Activated CD8-positive, alpha-beta memory T cell treated with anti-CD3 and anti-CD28 coated beads for 24 hours (primary cell): ENCODE data around the gene PRORP.
A peak's percentile ranks its signal among the peaks of the same experiment; 100 is the strongest.
"Not testable (repeated sequence)": the region's sequence is repeated elsewhere in the genome, so short reads cannot be mapped to it uniquely, and the experiment has no call there.

Source experiments
- DNase-seq: peaks from one replicate; pipeline ENCODE4 v3.0.0-alpha.2; 2020

The PRORP gene

DNA sequence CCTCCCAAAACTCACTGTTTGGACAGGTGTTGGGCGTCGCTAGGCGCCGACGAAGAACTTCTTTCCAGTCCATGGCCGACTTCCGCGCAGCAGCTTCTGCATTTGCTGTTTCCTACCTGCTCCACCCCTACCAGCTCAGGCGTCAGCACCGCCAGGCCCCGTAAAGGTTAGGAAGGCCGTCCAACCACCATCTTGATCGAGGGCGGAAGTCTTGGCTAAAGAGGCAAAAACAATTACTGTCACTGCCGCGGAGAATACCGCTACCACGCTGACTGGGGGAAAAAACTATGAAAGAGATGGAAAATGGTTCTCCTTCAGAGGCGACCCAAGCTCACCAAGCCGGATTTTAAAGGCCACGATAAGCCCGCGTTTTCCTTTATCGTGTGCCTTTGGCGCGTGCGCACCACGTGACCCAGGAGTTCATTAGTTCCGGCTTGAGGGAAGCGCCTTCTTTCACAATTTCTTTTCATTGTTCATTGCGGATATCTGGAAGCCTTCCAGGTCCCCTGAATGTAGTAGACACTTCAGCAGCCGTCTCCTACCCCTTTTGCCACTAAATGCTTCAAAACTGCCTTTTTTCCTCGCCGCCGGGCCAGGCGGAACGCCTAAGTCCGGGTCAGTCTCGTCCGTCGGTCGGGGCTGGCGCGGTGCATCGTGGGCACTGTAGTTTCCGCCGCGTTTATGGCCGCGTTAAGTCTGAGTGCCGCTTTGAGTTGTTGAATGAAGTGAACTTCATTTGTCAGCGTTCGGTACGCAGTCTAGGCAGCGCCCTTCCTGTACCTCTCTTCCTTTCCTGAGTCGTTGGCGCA is at the start of gene PRORP, which contains the start of gene PPP2R3C:
Gene PRORP, plus strand, starts transcription at position 666 of the 809 bp plus-strand sequence. CDS start 694 bp downstream, outside the sequence.
Gene PPP2R3C, minus strand, starts transcription at position 104 of the 809 bp plus-strand sequence. Its CDS starts 31 bp downstream, at position 73.
- peak; percentile 95 for DNase-seq

DNA sequence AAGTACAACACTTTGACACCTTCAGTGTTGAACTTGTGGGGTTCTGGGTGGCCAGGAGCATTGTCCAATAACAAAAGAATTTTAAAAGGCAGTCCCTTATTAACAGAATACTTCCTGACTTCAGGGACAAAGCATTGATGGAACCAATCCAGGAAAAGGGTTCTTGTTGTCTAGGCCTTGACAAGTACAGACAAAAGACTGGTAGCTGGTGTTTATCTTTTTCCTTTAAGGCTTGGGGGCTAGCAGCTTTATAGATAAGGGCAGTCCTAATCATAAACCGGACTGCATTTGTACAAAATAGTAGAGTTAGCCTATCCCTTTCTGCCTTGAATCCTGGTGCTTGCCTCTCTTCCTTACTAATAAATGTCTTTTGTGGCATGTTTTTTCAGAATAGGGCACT is 48.9 kb upstream of the PRORP start:
- DNase-seq, result no peak

GRCh38 chr14:35078082-35078481 is 44.3 kb upstream of the PRORP start:
- no peak for DNase-seq

DNA sequence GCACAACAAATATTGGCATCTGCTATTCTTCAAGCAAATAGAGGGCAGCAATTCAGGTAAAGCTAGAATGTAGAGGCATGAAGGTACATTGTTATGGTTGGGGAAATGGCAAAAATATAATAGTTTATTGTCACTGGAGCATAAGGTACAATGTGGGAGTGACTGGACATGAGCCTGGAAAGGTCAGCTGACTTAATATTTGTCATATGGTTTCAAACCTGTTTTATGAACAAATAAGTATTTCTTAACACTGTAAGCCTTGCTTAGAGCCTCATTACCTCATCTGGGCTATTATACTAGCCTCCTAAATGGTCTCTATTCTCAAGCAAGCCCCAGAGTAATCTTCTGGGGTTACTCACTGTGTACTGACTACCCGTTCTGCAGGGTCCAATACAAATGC is 42.6 kb upstream of the PRORP start:
- no peak for DNase-seq

DNA sequence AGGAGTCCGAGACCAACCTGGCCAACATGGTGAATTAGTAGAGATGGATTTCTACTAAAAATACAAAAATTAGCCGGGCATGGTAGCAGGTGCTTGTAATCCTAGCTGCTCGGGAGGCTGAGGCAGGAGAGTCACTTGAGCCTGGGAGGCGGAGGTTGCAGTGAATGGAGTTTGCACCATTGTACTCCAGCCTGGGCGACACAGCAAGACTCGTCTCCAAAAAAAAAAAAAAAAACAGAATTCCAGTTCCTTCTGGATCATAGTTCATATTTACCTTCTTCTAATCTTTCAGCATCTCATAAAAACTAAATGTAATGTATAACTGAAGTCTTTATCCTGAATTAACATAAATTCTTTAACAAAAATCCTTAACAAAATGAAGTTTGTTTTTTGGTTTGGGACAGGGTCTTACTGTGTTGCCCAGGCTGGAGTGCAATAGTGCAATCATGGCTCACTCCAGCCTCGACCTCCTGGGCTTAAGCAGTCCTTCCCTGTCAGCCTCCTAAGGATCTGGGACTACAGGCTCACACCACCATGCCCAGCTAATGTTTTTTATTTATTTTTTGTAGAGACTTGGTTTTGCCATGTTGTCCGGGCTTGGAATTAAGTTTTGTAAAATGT is 38.7 kb upstream of the PRORP start:
- no peak for DNase-seq

DNA sequence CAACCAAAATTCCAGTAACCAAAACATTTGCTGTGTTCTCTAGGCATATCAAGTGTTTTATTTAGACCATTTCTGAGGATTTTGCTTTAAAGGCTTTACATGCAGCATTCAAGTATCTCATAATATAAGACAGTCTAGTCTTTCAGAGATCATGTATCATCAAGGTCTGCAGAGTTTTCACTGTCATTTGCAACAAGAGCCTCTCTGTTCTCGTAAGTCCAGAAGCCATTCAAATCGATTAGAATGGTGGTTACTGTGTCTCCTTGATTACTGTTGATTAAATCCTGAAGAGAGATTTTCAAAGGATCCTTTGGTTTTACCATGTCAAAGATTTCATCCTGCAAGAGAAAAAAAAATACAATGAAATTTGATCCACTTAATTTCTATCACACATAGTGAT is 36.9 kb upstream of the PRORP start:
- no peak for DNase-seq

DNA sequence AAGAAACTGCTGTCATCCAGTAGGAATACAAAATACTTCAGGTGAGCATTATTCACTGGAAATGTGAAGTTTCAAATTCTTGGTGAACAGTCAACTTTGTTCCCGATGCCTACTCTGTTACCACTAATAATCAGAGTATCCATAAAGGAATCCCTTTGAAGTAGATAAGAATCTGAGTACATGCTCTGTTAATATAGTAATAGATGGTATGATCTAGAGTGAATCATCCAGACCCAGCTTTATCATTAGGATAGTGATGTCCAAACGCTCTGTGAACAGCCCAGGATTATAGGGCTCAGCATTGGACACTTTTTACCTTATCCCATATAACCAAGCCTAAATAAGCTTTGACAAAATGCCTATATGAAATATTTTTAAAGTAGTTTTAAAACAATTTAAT is 33.8 kb upstream of the PRORP start:
- no peak for DNase-seq

DNA sequence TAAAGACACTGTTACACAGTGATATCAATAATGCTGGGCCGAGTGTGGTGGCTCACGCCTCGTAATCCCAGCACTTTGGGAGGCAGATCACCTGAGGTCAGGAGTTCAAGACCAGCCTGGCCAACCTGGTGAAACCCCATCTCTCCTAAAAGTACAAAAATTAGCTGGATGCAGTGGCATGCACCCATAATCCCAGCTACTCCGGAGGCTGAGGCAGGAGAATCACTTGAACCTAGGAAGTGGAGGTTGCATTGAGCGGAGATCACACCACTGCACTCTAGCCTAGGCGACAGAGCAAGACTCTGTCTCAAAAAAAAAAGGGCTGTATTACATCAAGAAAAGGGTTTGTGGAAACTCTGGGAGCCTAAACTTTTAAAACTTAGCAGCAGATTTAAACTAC is 27.7 kb upstream of the PRORP start:
- DNase-seq, result not testable (repeated sequence)

DNA sequence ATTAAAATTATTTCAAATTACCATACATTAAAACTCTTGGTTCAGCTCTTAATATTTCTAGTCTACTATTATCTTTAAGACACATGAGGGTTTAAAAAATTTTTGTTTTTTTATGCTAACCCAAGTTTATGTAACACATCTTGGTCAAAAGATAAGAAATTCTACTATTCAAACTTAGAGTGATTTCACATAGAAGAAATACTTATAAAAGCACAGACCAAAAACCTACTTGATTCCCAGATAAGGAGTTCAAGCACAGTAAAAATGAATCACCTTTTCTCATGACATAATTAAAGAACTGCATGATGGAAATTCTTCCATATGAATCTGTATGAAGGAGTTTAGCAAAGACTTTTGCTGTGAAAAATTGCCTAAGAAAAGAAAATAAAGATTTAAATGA is 14.5 kb upstream of the PRORP start:
- DNase-seq, result no peak

DNA sequence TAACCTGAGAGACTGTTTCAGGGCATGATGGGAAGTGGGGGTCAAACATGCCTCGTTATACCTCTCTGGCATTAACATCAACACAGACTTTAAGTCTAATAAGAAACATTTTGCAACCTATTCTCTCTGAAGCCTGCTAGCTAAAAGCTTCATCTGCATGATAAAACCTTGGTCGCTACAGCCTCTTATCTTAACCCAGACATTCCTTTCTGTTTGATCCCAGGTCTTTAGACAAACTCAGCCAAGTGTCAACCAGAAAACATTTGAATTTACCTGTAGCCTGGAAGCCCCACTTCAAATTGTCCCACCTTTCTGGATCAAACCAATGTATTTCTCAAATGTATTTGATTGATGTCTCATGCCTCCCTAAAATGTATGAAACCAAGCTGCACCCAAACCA is 9.7 kb upstream of the PRORP start:
- DNase-seq, result no peak

- DNase-seq, result no peak
These were observed 8.9 kb upstream of the PRORP start for GRCh38 chr14:35113308-35113950.

- no peak for DNase-seq
These were observed 8.3 kb upstream of the PRORP start for GRCh38 chr14:35114036-35114435.

GRCh38 chr14:35116242-35116641 is 6.1 kb upstream of the PRORP start:
- DNase-seq, result no peak

DNA sequence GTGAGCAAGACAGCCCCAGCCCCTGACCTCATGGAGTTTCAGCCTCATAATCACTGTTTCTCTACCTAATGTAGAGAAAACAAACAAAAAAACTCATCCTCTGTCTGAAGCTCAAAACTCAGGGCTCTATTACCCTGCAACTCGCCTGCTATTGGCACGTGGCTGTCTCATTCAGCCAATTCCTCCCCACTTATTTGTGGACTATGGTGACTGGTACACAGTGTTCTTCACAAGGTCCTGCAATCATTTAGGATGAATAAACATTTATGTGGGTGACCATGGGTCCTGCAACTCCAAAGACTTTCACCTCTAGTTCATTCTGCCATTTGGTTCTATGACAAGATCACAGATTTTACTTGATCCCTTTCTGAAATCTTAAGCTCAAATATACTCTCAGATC is 5.2 kb upstream of the PRORP start:
- DNase-seq, result no peak

GRCh38 chr14:35121026-35121886 is 1.1 kb upstream of the PRORP start:
- DNase-seq, result peak; percentile 54

DNA sequence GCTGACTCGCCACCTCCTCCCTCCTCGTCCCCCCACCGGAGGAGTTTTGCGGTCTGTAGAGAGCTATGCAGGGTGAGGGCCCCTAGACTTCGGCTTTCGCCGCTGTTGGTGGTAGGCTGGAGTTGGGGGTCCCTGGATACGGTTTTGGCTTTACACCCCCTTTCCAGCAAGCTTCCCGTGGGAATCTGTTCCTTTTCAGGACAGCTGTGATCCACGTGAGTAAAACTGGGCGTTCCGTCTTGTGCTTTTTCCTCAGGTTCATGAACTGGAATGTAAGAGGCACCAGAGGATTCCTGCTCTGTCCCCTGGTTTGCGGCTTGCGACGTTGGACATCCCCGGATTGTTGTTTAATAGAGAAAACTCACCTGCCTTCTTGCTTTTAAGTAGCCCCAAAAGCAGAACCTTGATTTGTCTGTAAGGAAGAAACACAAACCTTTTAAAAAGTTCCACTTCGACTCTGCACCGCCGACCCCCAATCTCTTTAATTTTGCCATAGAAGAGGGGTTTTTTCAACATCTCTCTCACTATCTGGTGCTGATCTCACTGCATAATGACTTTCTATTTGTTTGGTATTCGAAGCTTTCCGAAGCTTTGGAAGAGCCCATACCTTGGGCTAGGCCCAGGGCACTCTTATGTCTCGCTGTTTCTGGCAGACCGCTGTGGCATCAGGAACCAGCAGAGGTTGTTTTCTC is 490 bp downstream of the PRORP start:
- DNase-seq, result peak; percentile 57

GRCh38 chr14:35123388-35123703 is 994 bp downstream of the PRORP start:
- no peak for DNase-seq

GRCh38 chr14:35124127-35124526 is 1.8 kb downstream of the PRORP start:
- no peak for DNase-seq

GRCh38 chr14:35133542-35134328 is 11.4 kb downstream of the PRORP start:
- DNase-seq, result no peak

DNA sequence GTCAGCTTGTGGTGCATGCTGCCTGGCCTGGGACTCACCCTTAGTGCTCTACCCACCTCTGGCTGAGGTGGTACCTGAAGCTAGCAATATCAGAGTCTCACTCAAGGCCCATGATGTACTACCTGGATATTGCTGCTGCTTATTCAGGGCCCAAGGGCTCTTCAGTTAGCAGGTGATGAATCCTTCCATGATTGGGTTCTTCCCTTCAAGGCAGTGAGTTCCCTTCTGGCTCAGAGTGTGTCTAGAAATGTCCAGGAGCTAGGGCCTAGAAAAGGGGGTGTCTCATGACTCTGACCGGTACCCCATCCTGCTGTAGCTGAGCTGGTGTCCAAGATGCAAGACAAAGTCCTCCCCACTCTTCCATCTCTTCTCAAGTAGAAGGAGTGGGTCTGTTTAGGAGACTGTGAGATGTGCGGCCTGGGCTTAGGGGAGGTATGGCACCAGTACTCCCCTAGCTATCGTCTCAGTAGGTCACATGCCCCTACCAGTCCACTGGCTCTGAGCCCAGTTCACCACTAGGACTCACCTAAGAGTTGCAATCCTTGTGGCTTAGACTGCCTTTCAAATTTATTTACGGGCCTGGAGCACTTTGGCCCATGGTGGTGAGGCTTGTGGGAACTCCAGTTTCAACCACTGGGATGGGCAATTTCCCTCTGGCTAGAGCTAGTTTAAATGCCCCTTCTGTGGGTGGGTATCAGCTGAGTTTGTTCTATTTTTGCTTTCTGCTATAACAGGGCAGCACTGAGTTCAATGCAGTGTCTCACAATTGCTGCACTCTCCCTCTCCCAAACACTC is 12.2 kb downstream of the PRORP start:
- DNase-seq, result no peak

GRCh38 chr14:35138585-35138984 is 16.2 kb downstream of the PRORP start:
- DNase-seq, result no peak
